ENCODE results near the gene GTF3C5.
"Not testable (repeated sequence)": the region's sequence is repeated elsewhere in the genome, so short reads cannot be mapped to it uniquely, and the experiment has no call there.

- not testable (repeated sequence) for TF ChIP-seq CTCF, POLR2A (IDR thresholded peaks at IDR 0.05)
Measured at GRCh38 chr9:133070985-133071384, 40.2 kb downstream of the GTF3C5 start.
